DMS114 treated with DMSO at 0.1 percent for 48 hours (cell line): ENCODE data around the gene USP13.
"Not testable (repeated sequence)": the region's sequence is repeated elsewhere in the genome, so short reads cannot be mapped to it uniquely, and the experiment has no call there.

Source experiments
- DNase-seq: peaks from one replicate; lab custom pipeline; 2025; ENCODE audit not compliant: unreplicated experiment; lab: John Stamatoyannopoulos, UW

The USP13 gene

DNA sequence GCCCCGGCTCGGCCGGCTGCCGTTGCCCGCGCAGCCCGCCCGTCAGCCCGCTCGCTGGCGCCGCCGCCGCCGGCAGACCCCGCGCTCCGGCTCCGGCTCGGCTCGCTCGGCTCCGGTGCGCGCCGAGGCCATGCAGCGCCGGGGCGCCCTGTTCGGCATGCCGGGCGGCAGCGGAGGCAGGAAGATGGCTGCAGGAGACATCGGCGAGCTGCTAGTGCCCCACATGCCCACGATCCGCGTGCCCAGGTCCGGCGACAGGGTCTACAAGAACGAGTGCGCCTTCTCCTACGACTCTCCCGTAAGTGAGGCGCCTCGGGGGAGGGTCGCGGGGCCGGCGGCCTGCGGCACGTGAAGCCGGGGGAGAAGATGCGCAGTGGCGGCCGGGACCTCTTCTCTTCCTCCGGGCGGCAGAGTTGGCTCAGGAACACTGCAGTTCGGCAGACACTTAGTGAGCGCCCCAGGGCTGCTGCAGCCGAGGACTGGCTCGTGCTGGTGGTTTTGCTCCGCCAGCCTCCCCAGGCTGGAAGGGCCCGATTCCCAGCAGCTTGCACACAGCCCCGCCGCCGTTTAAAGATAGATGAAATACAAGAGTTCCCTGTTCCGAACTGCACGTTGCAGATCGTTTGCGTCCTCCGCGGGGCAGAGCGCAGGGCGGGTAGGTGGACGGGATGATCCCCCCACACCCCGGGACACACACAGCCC is 407 bp downstream of the USP13 start:
- DNase-seq, result peak; percentile 25

DNA sequence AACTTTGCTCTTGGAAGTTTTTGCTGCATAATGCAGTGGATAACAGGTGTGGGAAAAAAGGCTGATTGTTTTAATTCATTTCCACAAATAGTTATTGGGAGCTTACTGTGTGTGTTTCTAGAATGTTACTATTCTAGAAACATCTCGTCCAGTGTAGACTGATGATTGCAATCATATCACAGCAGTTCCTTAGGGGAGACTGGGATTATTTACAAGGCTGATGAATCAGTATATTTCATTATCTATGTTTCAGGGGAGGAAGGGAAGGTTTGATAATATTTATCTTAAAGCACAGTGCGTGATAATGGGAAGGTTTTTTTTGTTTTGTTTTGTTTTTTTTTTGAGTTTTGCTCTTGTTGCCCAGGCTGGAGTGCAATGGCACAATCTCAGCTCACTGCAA is 2.4 kb downstream of the USP13 start:
- no peak for DNase-seq

DNA sequence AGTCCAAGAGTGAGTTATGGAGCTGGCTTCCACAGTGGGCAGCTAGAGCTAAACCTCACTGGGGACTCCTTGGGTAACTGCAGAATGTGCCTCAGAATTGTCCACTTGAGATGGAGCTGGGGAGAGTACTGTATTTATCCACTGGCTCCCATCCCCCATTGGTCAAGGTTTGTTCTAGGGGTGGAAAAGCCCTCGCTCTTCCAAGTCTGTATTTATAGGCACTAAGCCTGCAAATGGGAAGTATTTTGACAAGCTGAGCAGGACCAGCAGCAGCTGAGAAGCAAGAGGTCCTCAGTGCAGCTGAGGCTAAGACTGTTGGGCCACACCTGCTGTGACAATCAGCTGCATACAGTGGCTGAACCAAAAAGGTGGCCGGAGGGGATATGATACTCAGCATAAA is 5.8 kb downstream of the USP13 start:
- no peak for DNase-seq

DNA sequence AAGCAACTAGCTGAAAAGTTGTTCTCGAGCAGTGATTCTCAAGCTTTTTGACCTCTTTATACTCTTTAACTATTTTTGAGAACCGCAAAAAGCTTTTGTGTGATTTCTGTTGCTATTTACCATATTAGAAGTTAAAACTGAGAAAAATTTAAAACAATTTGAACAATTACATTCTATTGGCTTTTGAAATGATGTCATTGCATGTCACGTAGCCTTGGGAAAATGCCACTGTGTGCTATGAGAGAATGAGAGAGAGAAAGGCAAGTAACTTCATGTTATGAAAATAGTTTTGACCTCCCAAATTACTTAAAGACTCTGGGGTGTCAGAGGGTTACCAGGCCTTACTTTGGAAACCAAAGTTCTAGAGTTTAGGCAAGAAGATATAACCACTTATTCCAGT is 8.0 kb downstream of the USP13 start:
- no peak for DNase-seq

DNA sequence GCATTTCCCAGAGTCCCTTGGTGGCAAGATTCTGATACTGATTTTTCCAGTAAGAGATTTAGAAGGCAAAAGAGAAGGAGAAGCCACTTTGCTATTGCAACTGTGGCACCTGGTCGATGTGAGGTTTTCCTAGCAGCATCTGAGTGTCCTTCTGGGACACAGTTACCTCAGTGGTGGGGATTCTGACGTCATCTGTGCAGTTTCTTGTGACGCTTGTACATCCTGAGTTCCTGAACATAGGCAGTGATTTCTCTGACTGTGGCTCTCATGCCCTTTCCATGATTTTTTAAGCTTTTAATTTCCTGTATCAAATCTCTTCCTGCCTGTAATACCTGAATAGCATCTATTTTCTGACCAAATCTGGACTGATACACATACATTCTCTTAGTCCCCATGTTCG is 8.9 kb downstream of the USP13 start:
- DNase-seq, result no peak

DNA sequence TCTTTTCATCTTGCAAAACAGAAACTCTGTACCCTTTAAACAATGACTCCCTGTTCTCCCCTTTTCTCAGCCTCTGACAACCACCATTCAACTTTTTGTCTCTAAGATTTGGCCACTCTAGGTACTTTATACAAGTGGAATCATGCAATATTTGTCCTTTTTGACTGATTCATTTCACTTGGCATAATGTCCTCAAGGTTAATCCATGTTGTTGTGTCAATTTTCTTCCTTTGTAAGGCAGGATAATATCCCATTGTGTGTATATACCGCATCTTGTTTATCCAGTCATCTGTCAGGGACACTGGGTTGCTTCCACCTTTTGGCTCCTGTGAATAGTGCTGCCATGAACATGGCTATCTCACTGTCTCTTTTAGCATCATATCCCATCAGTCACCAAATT is 10.3 kb downstream of the USP13 start:
- no peak for DNase-seq

DNA sequence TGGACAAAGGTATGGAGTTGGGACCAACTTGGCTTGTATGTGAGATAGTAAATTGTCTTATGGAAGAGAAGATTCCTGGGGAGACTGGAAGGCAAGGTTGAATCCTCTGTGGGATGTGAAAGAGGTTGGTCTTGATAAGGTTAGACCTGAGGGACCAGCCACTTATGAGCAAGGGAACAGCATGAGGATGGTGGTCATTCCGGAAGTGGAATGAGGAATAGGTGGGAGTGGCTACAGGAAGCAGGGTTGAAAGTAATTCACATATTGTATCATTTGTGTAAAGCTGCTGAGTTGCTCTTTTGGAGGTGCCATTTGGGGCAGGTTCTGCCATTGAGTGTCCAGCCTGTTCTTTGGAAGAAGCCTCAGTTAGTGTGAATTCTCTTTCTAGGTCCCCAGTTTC is 13.2 kb downstream of the USP13 start:
- no peak for DNase-seq

DNA sequence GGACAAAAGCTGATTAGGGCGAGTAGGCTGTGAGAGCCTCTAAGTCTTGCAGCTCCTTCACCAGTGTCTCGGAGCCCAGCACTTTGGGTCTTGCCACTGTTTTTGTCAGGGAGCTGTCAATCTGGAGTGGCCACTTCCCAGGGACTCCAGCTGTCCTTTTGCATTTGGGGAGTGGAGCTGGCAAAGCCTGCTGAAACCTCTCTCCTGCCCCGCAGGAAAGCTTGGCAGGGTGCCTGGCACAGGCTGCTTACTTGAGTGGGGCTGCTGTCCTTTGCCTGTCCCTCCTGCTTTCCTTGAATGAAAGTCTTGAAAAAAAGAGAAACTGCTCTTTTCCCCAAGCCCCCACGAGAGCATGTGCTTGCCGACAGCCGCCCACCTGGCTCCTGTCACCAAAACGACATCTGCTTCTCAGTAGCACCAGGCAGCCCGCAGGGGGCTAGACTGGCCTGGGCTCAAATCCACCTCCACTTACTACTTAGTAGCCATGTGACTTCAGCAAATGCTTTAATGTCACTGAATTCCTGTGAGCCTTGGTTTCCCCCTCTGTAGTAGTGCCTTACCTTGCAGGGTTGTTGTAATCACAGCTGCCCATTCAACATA is 13.7 kb downstream of the USP13 start:
- DNase-seq, result no peak

DNA sequence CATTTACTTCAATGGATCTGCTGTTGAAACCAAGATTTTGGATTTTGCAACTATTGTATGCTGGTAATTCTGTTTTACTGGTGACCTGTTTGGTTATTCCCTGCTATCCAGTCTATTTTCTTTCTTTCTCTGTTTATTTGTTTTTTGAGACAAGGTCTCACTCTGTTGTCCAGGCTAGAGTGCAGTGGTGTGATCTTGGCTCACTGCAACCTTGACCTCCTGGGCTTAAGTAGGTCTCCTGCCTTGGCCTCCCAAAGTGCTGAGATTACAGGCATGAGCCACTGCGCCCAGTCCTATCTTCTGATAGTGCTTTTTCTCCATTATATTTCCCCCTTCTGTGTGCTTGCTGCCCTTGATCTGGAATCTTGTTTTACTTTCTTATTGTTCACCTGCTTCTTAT is 15.6 kb downstream of the USP13 start:
- DNase-seq, result no peak

DNA sequence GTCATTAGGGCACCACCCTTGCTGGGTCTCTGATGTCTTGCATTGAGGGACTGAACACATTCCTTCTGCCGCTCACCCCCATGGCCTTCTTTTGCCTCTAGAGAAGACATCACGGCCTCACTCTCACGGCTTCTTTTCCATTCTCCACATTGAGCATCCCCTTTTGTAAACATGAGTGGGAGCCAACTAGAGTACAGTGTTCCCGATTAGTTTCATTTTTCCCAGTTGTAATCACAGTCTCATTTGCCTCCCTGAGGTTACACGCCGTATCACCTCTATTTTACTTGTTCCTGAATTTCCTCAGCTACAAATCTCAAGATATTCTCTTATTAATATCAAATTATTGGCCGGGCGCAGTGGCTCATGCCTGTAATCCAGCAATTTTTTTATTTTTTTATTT is 17.5 kb downstream of the USP13 start:
- no peak for DNase-seq

DNA sequence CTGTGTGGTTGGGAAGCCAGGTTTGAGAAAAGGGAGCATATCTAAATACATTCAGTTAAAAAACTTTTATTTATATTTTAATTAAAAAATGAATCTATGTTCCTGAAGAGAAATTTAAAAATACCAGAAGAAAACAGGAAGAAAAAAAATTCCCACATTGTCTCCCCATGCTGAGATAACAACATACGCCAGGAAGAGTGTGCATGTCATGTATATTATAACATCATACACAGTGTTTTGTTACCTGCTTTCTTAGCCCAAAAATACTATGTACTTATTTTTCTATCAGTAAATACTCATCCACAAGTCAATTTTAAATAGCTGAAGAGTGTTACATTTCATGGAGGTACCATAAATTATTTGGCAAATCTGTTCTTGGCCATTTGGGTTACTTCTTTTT is 18.5 kb downstream of the USP13 start:
- DNase-seq, result no peak

DNA sequence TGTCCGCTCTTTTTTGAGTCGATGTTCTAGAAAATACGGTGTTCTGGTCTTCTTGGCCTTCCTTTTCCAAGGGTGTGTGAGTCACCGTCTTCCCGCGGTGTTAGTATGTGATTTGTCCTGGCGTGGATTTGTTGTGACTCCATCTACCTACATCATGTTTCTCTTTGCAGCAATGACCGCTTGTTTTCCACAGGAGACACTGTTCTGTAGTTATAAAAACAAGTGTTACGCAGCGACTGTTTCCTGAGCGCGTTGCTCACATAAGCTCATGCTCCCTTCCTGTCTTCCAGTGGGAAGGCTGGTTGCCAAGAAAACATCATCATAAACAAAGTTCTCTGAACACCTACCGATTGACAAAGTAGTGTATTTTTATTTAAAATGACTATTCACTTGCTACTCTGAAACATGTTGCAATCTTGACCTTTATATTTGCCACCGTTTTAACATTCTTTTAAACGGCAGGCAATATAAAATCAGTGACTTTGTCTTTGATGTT is 19.0 kb downstream of the USP13 start:
- DNase-seq, result no peak

DNA sequence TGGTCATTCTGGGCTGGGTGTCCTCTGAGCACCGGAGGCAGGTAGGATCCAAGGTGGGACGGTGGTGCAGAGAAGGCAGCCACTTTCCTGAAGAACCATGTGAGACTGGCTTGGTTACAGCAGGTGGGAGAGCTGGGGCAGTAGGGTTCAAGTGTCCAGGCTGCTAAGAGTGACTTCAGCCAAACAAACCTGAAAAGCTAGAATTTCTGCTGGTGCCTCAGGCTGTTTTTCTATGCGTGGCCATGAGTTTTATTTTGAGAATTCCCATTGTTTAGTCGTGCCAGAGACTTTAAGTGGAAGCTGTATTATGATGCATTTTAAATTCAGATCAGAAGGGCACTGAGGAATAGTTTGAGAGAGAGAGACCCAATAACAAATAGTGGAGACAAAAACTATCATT is 20.1 kb downstream of the USP13 start:
- DNase-seq, result no peak

DNA sequence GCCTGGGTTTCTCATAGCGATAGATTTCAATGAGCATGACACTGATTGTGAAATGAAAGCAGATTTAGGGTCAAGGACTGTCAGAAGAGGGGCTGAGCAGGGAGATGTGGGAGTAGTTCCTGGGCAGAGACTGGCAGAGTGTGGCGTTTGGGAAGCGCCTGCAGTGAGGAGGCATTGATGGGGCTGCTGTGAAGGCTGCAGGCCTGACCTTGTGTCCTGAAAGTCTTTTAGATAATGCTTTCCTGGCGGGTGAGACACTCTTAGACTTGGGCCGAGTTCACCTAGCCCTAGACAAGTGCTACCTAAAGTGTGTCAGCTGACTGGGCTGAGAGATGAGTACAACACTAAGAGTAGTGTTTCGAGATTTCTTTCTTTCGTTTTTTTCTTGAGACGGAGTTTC is 20.7 kb downstream of the USP13 start:
- DNase-seq, result no peak

DNA sequence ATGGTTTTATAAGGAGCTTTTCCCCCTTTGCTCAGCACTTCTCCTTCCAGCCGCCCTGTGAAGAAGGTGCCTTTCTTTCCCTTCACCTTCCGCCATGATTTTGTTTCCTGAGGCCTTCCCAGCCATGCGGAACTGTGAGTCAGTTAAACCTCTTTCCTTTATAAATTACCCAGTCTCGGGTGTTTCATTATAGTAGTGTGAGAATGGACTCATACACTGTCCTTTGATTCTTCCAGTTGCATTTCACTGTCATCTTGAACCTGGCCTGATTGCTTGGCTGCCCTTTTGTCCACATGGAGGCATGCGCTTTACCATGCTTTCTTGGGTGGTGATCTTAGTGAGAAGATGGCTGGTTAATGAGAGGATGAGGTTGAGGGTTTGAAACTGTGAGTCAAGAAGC is 23.2 kb downstream of the USP13 start:
- no peak for DNase-seq

DNA sequence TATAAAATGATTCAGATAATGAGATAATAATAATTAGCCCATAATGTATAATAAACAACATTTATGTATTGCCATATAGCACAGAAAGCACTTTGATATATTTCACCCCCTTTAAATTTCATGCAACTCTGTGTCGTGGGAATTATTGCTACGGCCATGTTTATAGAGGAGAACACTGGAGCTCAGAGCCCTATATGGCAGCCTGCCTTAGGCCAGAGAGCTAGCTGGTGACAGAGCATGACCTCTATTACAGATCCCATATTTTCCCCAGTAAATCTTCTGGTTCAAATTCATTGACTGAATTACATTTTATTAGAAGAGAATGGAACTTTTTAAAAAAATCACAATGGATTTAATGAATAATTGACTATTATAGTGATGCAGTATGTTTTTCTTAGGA is 25.0 kb downstream of the USP13 start:
- DNase-seq, result no peak

DNA sequence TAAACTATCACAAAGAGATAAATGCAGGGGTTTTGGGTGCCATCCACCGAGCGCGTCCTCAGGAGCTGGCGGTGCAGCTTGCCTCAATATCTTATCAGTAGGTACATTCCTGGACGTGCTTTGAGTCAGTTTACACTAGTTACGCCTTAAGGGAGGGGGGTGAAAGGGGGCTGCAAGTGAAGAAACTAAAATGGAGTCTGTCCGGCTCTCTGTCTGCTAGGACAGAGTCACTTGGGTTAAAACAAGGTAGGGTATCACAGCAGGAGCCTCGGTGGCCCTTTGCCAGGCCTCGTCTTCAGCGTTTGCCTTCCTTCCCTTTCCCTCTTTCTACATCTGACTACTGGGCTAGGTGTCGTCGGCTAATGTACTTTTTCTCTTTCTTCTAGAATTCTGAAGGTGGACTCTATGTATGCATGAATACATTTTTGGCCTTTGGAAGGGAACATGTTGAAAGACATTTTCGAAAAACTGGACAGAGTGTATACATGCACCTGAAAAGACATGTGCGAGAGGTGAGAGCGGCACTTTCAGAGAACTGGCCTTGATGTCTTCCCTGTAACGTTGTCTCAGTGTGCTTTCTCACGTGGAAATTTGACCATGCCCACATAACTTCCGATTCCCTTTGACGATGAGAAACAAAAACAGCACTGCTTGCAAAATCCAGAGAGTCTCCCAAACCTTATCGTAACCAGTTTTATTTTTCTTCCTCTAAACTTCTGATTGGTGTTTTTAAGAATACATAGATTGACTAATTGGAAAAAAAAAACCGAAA is 28.8 kb downstream of the USP13 start:
- no peak for DNase-seq

DNA sequence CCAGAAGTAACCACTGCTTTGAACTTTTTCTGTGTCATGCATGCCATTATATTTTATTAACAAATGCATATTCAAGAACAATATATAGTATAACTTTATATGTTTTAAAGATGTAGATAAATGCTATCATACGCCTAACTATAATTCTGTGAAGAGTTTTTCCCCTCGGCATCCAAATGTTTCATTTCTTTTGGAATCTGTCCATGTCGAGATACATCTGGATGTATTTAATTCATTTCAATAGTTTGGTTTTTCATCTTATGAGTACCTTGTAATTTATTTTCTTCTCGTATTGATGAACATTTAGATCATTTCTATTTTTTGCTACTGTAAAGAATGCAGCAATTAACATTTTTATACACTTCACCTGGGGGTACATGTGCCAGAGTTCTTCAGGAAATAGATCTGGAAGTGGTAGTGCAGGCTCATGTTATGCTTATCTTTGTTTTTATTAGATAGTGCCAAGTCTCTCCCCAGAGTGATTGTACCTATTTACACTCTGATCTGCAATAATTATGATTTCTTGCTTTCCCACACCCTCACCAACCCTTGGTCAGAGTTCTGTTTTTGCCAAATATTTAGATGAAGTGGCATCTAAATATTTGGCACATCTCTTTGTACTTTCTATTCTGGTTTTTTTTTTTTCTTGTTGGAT is 29.7 kb downstream of the USP13 start:
- DNase-seq, result no peak

DNA sequence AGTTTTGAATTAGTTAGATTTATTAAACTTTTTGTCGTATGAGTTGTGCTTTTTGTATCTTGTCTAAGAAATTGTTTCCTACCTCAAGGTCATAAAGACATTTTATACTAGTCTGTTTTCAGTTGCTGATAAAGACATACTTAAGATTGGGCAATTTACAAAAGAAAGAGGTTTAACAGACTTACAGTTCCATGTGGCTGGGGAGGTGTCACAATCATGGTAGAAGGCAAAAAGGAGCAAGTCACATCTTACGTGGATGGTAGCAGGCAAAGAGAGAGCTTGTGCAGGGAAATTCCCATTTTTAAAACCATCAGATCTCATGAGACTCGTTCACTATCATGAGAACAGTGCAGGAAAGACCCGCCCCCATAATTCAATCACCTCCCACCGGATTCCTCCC is 30.4 kb downstream of the USP13 start:
- DNase-seq, result not testable (repeated sequence)

DNA sequence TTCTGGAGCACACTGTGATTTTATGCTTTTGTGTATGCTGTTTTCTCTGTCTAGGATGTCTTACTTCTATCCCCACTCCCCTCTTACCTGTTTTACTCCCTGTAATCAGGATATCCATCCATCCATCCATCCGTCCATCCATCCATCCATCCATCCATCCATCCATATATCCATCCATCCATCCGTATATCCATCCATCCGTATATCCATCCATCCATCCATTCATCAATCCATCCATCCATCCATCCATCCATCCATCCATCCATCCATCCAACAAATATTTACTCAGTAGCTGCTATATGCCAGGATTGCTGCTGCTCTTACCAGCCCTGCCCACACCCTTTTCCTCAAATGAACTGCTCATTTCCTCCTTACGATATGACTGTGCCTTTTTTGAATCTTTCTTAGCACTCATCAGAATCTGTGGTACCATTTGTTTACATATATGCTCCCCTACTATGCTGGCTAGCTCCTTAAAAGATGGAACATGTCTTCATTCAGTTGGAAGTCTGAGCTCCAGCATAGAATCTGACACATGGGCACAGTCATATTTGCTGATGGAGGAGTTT is 35.2 kb downstream of the USP13 start:
- DNase-seq, result no peak

DNA sequence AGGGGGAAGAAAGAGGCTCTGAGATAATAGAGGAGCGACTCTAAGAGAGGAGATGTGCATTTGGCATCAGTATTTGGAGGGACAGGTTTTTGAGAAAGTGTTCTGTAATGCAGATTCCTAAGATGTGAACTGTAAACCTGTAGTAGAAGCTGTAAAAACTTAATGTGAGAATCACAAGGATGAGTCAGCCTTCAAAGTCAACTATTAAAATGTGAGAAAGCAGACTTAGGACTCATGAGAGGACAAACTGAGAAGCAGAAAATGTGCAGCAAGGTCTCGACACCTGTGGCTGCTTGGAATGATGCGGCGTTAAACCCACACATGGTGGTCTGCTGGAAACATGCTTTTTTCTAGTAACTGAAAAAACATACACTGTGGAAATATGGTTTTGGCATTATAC is 36.0 kb downstream of the USP13 start:
- no peak for DNase-seq
